DOHH2 (cell line): Measurements from ENCODE around the gene NCBP3.
A peak's percentile ranks its signal among the peaks of the same experiment; 100 is the strongest.
"Not testable (repeated sequence)": the region's sequence is repeated elsewhere in the genome, so short reads cannot be mapped to it uniquely, and the experiment has no call there.

Experiments
- H3F3A ChIP-seq: fragments of 200-600 bp; sonication (generic), shearing (Covaris generic); 2 replicates; pipeline ENCODE4 v1.6.0; 2016; ENCODE audit warnings: antibody characterized with exemption, mild to moderate bottlenecking; ENCODE audit not compliant: control insufficient read depth, insufficient read depth
- H3K27ac ChIP-seq: fragments of 200-600 bp; sonication (generic); 2 replicates; pipeline ENCODE4 v1.5.1; 2014; ENCODE audit warnings: low read depth, mild to moderate bottlenecking, low read length, moderate library complexity
- H3K27me3 ChIP-seq: fragments of 200-600 bp; sonication (generic); 2 replicates; pipeline ENCODE4 v1.6.1; 2014; ENCODE audit warnings: mild to moderate bottlenecking, low read length, mixed read lengths; ENCODE audit not compliant: control insufficient read depth
- H3K36me3 ChIP-seq: fragments of 200-600 bp; sonication (generic); 2 replicates; pipeline ENCODE4 v1.6.1; 2014; ENCODE audit warnings: mild to moderate bottlenecking, low read length, moderate library complexity, mixed read lengths; ENCODE audit not compliant: control insufficient read depth
- H3K4me1 ChIP-seq: fragments of 200-600 bp; sonication (generic); 2 replicates; pipeline ENCODE4 v1.6.1; 2014; ENCODE audit warnings: mild to moderate bottlenecking, low read length, mixed read lengths; ENCODE audit not compliant: control insufficient read depth
- H3K4me2 ChIP-seq: fragments of 200-600 bp; sonication (generic); 2 replicates; pipeline ENCODE4 v1.6.0; 2014; ENCODE audit warnings: mild to moderate bottlenecking, low read length, moderate library complexity
- H3K4me3 ChIP-seq: fragments of 200-600 bp; sonication (generic); 2 replicates; pipeline ENCODE4 v1.5.1; 2014; ENCODE audit warnings: mild to moderate bottlenecking, low read length, mixed read lengths
- H3K79me2 ChIP-seq: fragments of 200-600 bp; sonication (generic); 2 replicates; pipeline ENCODE4 v1.6.1; 2014; ENCODE audit warnings: mild to moderate bottlenecking, low read length, mixed read lengths; ENCODE audit not compliant: control insufficient read depth
- H3K9me2 ChIP-seq: fragments of 200-600 bp; sonication (generic); replicated peaks from 2 replicates; pipeline ENCODE4 v1.6.1; 2014; ENCODE audit warnings: mild to moderate bottlenecking, low read length, mixed read lengths; ENCODE audit not compliant: control insufficient read depth
- H3K9me3 ChIP-seq: fragments of 200-600 bp; sonication (generic); 2 replicates; pipeline ENCODE4 v1.6.1; 2014; ENCODE audit warnings: antibody characterized with exemption, low read length, mixed read lengths; ENCODE audit not compliant: control insufficient read depth, insufficient read depth
- H4K20me1 ChIP-seq: fragments of 200-600 bp; sonication (generic); 2 replicates; pipeline ENCODE4 v1.6.0; 2014; ENCODE audit warnings: low read depth, mild to moderate bottlenecking, antibody characterized with exemption, low read length, moderate library complexity; ENCODE audit not compliant: control insufficient read depth, insufficient read depth
- CTCF ChIP-seq: fragments of 200-600 bp; sonication (generic); IDR thresholded peaks from one replicate; pipeline ENCODE4 v1.5.1; 2014; ENCODE audit warnings: antibody characterized with exemption, mild to moderate bottlenecking, low read depth, low read length; ENCODE audit not compliant: poor library complexity, severe bottlenecking
- EZH2phosphoT487 ChIP-seq: fragments of 200-600 bp; sonication (generic); IDR thresholded peaks from 2 replicates; pipeline ENCODE4 v1.6.1; 2017; ENCODE audit warnings: borderline replicate concordance, mild to moderate bottlenecking, antibody characterized with exemption, low read length, moderate library complexity, mixed read lengths

Gene NCBP3

DNA sequence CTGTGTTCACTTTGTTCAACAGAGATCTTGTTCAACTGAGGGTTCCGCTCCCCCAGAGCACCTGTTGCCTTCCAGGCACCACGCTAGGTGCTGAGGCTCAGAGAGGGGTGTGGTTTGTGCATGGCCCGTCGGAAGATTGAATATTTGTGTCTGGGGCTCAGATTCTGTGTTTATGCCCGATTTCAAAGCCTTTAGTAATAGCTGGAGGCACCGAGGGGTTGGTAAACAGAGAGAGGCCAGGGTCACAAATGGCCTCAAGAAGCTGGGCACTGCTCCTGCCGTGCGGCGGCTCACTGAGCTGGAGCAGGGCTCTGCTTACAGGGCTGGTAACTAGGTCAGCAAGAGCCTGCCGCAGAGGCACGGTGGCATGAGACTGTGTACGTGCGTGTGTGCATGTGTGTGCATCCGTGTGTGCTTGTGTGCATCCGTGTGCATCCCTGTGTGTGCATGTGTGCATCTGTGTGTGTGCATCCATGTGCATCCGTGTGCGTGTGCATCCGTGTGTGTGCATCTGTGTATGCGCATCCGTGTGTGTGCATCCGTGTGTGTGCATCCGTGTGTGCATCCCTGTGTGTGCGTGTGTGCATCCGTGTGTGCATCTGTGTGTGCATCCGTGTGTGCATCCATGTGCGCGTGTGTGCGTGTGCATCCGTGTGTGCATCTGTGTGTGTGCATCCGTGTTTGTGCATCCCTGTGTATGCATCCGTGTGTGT lies 50.5 kb downstream of the NCBP3 start:
- no peaks in the 10 kb centered on the region for H3K9me3 ChIP-seq
- no peaks in the 10 kb centered on the region for H3K36me3 ChIP-seq
- H3F3A ChIP-seq: peaks cover 6% of the 10 kb centered on the region; the same call in 1 of the 2 replicates
- peak overlapping the region; percentile 59 for H3K4me2 ChIP-seq
- peak overlapping the region; percentile 19 for H3K4me3 ChIP-seq
- no peaks in the 10 kb centered on the region for H3K27me3 ChIP-seq
- no peaks in the 10 kb centered on the region for H3K79me2 ChIP-seq
- H4K20me1 ChIP-seq: no peaks in the 10 kb centered on the region
- peak overlapping the region; percentile 63 for H3K27ac ChIP-seq
- peaks cover 60% of the 10 kb centered on the region for H3K4me1 ChIP-seq
- no peaks in the 10 kb centered on the region for H3K9me2 ChIP-seq
- no peak for TF ChIP-seq EZH2phosphoT487
- TF ChIP-seq CTCF: no peak

DNA sequence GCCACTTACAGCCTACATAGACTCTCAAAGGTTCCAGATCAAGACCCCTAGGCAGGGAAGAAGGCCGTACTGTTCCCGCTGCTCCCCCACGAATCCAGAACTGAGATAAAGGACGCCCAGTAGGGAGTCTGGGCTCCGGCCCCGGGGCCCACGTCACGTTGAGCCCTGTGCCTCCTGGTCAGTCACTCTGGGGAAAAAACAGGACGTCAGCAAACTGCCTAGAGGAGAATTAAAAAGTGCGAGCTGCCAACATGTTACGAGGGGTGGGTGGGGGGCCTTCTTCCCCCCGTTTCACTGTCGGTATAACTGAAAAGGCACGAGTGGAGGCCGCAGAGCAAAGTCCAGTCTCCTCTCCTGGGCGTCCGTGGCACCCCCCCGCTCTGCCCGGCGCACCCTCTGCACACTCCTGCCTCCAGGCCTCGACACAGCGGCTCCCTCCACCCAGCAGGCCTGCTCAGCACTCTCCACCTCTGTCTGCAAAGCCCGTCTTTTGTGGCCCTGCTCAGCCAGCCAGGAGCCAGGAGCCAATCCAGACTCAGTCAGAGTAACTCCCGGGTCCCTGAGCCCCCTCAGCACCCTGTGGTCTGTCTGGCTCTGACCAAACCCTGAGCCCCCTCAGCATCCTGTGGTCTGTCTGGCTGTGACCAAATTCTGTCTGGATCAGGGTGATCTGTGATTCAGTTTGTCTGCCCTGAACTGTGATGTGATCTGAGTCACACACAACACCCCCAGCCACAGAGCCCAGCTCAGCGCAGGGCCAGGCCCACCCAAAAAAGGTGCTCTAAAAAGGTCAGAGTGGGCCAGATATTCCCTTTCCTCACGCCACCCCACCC lies 51.3 kb downstream of the NCBP3 start:
- Histone ChIP-seq H3K27ac (peak overlapping the region; percentile 63), H3K4me1 (peaks cover 52% of the 10 kb centered on the region), H3K36me3 (no peaks in the 10 kb centered on the region), H3K27me3 (no peaks in the 10 kb centered on the region), H3K4me3 (peak overlapping the region; percentile 19), H3F3A (peaks cover 6% of the 10 kb centered on the region; the same call in 1 of the 2 replicates), H3K79me2 (no peaks in the 10 kb centered on the region), H3K9me2 (no peaks in the 10 kb centered on the region), H4K20me1 (no peaks in the 10 kb centered on the region), H3K9me3 (no peaks in the 10 kb centered on the region), H3K4me2 (peak overlapping the region; percentile 59)
- no peak for TF ChIP-seq EZH2phosphoT487

GRCh38 chr17:3794152-3794551 lies 51.9 kb downstream of the NCBP3 start:
- H3K9me2 ChIP-seq, H4K20me1 ChIP-seq, H3K4me2 ChIP-seq, H3F3A ChIP-seq, H3K79me2 ChIP-seq, H3K27me3 ChIP-seq, H3K36me3 ChIP-seq, H3K4me3 ChIP-seq, H3K27ac ChIP-seq, H3K9me3 ChIP-seq: not testable (repeated sequence)
- peaks cover 46% of the 10 kb centered on the region for H3K4me1 ChIP-seq

- H3K27ac ChIP-seq, H3F3A ChIP-seq, H3K4me3 ChIP-seq, H4K20me1 ChIP-seq, H3K27me3 ChIP-seq, H3K79me2 ChIP-seq, H3K9me3 ChIP-seq, H3K4me2 ChIP-seq, H3K36me3 ChIP-seq, H3K9me2 ChIP-seq: not testable (repeated sequence)
- H3K4me1 ChIP-seq: peaks cover 42% of the 10 kb centered on the region
Measured at GRCh38 chr17:3793258-3793657, 52.8 kb downstream of the NCBP3 start.
